GM21723 (cell line): ENCODE results near the gene MED13L.
A peak's percentile ranks its signal among the peaks of the same experiment; 100 is the strongest.

Experiments
- ATAC-seq: cut with Tn5 transposase; IDR thresholded peaks from one replicate; pipeline ENCODE4 v1.9.1; 2021; ENCODE audit warnings: mild to moderate bottlenecking, moderate library complexity; ENCODE audit not compliant: unreplicated experiment

Gene MED13L

GRCh38 chr12:116186482-116187150 is 90.9 kb downstream of the MED13L start:
- no peak for ATAC-seq

- no peak for ATAC-seq
Measured at GRCh38 chr12:116184763-116185162, 92.7 kb downstream of the MED13L start.

- no peak for ATAC-seq
Measured at GRCh38 chr12:116183741-116184141, 93.8 kb downstream of the MED13L start.

DNA sequence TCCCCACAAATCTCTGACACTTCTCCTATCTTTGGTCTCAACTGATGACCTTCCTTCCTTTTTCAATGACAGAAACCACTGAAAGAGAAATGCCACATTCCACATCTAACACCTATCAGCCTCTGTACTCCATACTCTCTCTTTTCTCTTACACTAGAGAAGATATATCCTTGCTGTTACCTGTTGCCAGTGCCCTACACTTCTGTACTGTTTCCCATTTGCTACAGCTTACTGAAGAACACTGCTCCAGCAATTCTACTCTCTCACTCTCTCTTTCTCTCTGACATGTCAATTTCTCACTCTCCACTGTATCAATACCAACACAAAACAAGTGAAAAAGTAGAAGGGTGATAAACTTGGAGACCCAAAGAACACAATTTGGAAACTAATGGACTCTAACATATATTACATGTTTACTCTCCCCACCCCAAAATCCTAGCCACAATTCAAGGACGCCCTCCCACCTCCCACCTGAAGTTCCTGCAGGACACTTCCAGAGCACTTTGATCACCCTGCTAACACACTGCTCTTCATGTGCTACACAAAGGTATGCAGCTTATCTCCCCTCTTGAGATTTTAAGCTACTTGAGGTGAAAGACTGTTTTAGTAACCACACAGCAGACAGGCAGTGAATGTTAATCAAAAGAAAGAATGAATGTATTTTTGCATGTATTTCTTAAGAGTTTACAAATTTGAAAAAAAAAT is 95.0 kb downstream of the MED13L start:
- ATAC-seq: no peak

- no peak for ATAC-seq
Measured at GRCh38 chr12:116180448-116180847, 97.0 kb downstream of the MED13L start.

- ATAC-seq: no peak
Measured at GRCh38 chr12:116179384-116179783, 98.1 kb downstream of the MED13L start.

DNA sequence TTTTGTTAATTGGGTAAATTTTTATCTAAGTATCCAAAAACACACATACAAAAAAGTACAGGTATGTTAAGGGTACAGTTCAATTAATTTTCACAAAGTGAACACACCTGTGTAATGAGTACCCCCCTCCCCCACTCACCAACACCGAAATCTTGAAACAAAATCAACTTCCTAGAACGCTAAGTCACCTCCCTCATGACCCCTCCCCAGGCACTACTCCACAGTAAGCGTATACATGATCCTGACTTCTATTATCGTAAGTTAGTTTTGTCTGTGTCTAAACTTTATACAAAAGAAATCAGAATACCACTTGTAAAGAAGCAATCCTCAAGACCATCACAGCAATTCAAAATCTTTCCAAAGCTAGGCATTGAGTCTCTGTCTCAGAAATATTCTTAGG is 100.5 kb downstream of the MED13L start:
- no peak for ATAC-seq

- no peak for ATAC-seq
Measured at GRCh38 chr12:116174904-116175303, 102.6 kb downstream of the MED13L start.

GRCh38 chr12:116174006-116174405 is 103.5 kb downstream of the MED13L start:
- ATAC-seq: no peak

GRCh38 chr12:116172224-116172849 is 105.2 kb downstream of the MED13L start:
- peak; percentile 87 for ATAC-seq

- ATAC-seq: no peak
Measured at GRCh38 chr12:116171549-116171948, 105.9 kb downstream of the MED13L start.

GRCh38 chr12:116169071-116169470 is 108.4 kb downstream of the MED13L start:
- no peak for ATAC-seq

DNA sequence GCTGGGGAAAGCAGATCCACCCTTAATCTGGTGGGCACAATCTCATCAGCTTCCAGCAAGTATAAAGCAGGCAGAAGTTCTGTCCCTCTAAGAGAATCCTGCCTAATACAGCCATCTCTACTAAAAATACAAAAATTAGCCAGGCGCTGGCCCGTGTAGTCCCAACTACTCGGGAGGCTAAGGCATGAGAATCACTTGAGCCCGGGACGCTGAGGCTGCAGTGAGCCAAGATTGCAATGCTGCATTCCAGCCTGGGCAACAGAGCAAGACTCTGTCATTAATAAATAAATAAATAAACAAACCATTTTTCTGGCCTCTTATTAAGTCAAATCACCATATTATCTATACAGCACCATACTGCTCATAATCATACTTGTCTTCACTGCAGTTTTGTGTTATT is 111.2 kb downstream of the MED13L start:
- no peak for ATAC-seq

DNA sequence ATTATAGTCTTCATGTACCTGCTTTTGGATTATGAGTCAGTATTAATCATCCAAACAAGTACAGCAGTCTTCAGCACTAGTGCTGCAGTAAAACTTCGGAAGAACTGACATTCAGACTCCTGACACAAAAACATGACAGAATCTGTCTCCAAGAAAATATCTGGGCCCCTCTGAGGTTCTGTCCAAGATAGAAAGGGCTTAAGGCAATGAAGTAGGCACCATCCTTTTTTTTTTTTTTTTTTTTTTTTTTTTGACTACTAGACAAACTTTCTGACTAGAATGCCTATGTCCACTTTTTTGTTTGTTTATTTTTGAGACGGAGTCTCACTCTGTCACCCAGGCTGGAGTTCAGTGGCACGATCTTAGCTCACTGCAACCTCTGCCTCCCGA is 112.5 kb downstream of the MED13L start:
- no peak for ATAC-seq

DNA sequence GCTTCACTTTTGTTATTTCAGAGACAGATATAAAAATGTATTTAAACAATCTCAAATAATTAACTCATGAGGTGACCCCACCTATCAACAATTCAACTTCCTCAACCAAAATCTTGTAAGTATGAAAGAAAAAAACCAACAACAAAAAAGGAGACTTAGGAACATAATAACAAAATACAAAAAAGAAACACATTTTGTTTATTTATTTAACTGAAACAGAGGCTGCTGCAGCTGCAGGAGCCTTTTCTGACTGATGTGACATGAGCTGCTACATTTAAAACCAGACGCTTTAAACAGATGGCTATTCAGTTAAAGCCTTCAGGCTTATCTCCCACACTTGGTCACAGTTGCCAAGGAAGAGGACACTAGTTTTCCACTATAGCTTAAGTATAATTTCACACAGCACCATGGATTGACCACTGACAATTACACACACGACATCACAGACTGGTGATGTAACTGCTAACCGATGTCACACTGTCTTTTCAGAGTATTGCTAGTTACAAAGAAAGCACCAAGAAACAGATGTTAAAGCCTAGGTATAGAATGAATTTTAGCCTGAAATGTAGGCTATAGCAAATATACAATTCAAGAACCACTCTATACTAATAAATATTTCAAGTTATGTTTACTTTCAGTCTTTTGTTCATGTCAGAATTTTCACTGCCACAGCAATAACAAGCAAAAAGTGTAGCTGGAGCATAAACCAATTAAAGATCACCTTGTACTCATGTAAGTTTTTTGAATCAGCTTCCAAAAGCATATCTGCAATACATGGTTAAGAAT is 113.0 kb downstream of the MED13L start:
- no peak for ATAC-seq

- ATAC-seq: no peak
Measured at GRCh38 chr12:116162071-116162470, 115.4 kb downstream of the MED13L start.

DNA sequence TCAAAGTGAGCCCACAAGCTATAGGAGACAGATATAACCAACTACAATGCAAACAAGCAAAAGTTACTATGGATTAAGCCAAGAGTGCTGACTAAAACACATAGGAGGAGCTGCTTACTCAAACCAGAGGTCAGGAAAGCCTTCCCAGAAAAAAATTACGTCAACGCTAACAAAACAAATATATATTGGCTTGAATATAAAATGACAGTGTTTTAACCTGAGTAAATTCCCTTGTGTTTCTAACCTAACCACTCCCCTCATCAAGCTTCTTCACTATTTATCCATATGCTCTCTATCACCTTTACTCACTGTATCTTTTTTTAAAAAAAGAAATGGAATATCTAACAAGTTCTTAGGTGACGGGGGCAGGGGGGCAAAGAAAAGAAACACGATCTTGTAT is 115.9 kb downstream of the MED13L start:
- ATAC-seq: no peak

DNA sequence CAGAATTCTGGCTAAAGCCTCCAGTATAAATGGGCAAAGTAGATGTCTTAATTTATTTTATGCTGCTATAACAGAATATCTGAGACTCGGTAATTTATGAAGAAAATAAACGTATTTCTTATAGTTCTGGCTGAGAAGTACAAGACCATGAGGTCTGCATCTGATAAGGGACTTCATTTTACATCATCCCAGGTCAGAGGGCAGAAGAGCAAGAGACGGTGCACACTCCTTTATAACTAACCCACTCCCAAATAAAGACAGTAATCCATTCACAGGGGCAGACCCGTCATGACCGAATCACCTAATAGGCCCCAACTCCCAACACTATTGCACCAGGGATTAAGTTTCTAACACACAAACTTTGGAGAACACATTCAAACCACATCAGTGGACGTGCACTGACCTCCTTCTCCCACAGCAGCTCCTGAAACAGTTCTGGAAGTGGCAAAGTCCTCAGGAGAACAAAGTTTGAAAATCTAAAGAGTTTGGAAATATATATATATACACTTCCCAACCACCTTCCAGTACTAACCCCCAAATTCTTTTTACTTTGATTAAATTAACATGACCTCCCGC is 116.5 kb downstream of the MED13L start:
- ATAC-seq: no peak

DNA sequence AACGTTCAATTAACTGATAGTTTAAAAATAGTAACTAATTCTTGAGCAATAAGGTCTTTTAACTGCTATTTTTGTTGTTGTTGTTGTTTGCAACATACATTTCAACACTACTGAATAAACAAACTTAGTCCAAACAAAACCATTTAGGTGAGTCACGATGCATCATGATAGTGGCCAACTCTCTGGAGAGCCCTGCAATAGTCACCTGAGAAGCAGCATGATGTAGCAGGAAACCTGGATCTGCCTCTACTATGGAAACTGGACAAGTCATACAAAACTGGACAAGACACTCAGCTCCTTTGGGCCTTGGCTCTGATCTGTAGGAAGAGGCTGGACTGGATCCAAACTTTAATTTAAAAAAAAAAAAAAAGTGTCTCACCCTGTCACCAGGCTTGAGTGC is 117.3 kb downstream of the MED13L start:
- ATAC-seq: no peak

GRCh38 chr12:116159593-116160200 is 117.8 kb downstream of the MED13L start:
- ATAC-seq: no peak

DNA sequence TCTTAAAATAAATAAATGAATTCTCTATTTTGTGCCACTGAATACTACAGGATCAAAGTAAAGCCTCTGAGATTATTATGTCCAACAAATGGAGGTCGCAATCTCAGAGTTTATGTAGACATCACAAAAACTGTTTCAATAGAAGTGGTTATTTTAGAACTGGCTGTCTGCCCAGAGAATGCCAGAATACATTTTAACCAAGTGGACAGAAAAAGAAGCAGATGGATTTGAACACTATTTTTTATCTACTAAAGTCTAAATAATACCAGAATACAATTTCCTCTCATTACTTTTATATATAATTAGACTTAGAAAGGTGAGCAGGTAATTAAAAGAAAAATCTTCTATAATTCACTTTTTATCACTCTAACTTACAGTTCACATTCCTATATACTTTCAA is 118.3 kb downstream of the MED13L start:
- ATAC-seq: no peak
